ENCODE results near the gene GPATCH8.

Gene GPATCH8

GRCh38 chr17:44363613-44364159 is 139.5 kb downstream of the GPATCH8 start, which contains the start of gene FAM171A2:
Gene FAM171A2, minus strand, starts transcription at chr17:44363853. Its CDS starts 139 bp downstream, at chr17:44363714.
- Mint-ChIP-seq H3K4me1 (no peaks in the 10 kb centered on the region), H3K36me3 (no peaks in the 10 kb centered on the region), H3K27ac (no peak within 1 kb of the TSS), H3K9me3 (no peaks in the 10 kb centered on the region), H3K4me3 (peak within 1 kb of the TSS; percentile 61)
- DNase-seq (ENCODE audit: low spot score in 2 of 2) (peak; percentile 76 to 77), ATAC-seq (peak; percentile 89)

- ATAC-seq (peak; percentile 44), DNase-seq (ENCODE audit: low spot score in 2 of 2) (no peak)
- Mint-ChIP-seq H3K9me3 (no peaks in the 10 kb centered on the region), H3K36me3 (no peaks in the 10 kb centered on the region), H3K4me3 (peak overlapping the region; percentile 61), H3K27ac (no peak overlapping the region), H3K4me1 (no peaks in the 10 kb centered on the region)
These were observed 140.1 kb downstream of the GPATCH8 start for GRCh38 chr17:44362949-44363612.

- Mint-ChIP-seq H3K36me3 (no peaks in the 10 kb centered on the region), H3K4me3 (peak overlapping the region; percentile 61), H3K4me1 (no peaks in the 10 kb centered on the region), H3K27ac (no peak overlapping the region), H3K9me3 (no peaks in the 10 kb centered on the region)
- DNase-seq (ENCODE audit: low spot score in 2 of 2) (no peak), ATAC-seq (no peak)
These were observed 140.7 kb downstream of the GPATCH8 start for GRCh38 chr17:44362459-44362948.

- H3K4me1 Mint-ChIP-seq = no peaks in the 10 kb centered on the region
- no peak overlapping the region for H3K4me3 Mint-ChIP-seq
- no peak overlapping the region for H3K27ac Mint-ChIP-seq
- no peak for DNase-seq (ENCODE audit: low spot score in 2 of 2)
- no peaks in the 10 kb centered on the region for H3K9me3 Mint-ChIP-seq
- no peaks in the 10 kb centered on the region for H3K36me3 Mint-ChIP-seq
- ATAC-seq = no peak
These were observed 141.6 kb downstream of the GPATCH8 start for GRCh38 chr17:44361292-44362260.

- no peak for DNase-seq (ENCODE audit: low spot score in 2 of 2)
- no peaks in the 10 kb centered on the region for H3K4me1 Mint-ChIP-seq
These were observed 142.4 kb downstream of the GPATCH8 start for GRCh38 chr17:44360826-44361225.

GRCh38 chr17:44360144-44360533 is 143.1 kb downstream of the GPATCH8 start:
- H3K27ac Mint-ChIP-seq = no peak overlapping the region
- H3K4me1 Mint-ChIP-seq = no peaks in the 10 kb centered on the region
- H3K36me3 Mint-ChIP-seq = no peaks in the 10 kb centered on the region
- H3K4me3 Mint-ChIP-seq = no peak overlapping the region
- no peak for ATAC-seq
- H3K9me3 Mint-ChIP-seq = no peaks in the 10 kb centered on the region
- DNase-seq (ENCODE audit: low spot score in 2 of 2) = no peak

More at GRCh38 chr17:44360826-44361225, 142.4 kb downstream of the GPATCH8 start:
- no peak for ATAC-seq
- no peaks in the 10 kb centered on the region for H3K36me3 Mint-ChIP-seq
- H3K4me3 Mint-ChIP-seq = no peak overlapping the region
- no peaks in the 10 kb centered on the region for H3K9me3 Mint-ChIP-seq
- H3K27ac Mint-ChIP-seq = no peak overlapping the region

GRCh38 chr17:44359458-44360143 is 143.6 kb downstream of the GPATCH8 start:
- no peak for ATAC-seq
- H3K4me1 Mint-ChIP-seq = no peaks in the 10 kb centered on the region
- no peak overlapping the region for H3K27ac Mint-ChIP-seq
- H3K4me3 Mint-ChIP-seq = no peak overlapping the region
- H3K9me3 Mint-ChIP-seq = no peaks in the 10 kb centered on the region
- no peaks in the 10 kb centered on the region for H3K36me3 Mint-ChIP-seq
- no peak for DNase-seq (ENCODE audit: low spot score in 2 of 2)

GRCh38 chr17:44359006-44359405 is 144.2 kb downstream of the GPATCH8 start:
- ATAC-seq (no peak), DNase-seq (ENCODE audit: low spot score in 2 of 2) (no peak)
- H3K4me3 Mint-ChIP-seq = no peak overlapping the region
- no peak overlapping the region for H3K27ac Mint-ChIP-seq
- H3K36me3 Mint-ChIP-seq = no peaks in the 10 kb centered on the region
- no peaks in the 10 kb centered on the region for H3K4me1 Mint-ChIP-seq
- H3K9me3 Mint-ChIP-seq = no peaks in the 10 kb centered on the region

GRCh38 chr17:44358066-44358465 is 145.1 kb downstream of the GPATCH8 start:
- Mint-ChIP-seq H3K4me3 (no peak overlapping the region), H3K9me3 (no peaks in the 10 kb centered on the region), H3K36me3 (no peaks in the 10 kb centered on the region), H3K4me1 (peaks cover under 1% of the 10 kb centered on the region), H3K27ac (no peak overlapping the region)
- DNase-seq (ENCODE audit: low spot score in 2 of 2) (no peak), ATAC-seq (no peak)

GRCh38 chr17:44356241-44356640 is 147.0 kb downstream of the GPATCH8 start:
- no peak overlapping the region for H3K4me3 Mint-ChIP-seq

GRCh38 chr17:44355642-44356099 is 147.5 kb downstream of the GPATCH8 start:
- Mint-ChIP-seq H3K27ac (no peak overlapping the region), H3K36me3 (no peaks in the 10 kb centered on the region), H3K4me1 (peaks cover 5% of the 10 kb centered on the region), H3K4me3 (no peak overlapping the region), H3K9me3 (no peaks in the 10 kb centered on the region)
- DNase-seq (ENCODE audit: low spot score in 2 of 2) (no peak), ATAC-seq (no peak)

More at GRCh38 chr17:44356241-44356640, 147.0 kb downstream of the GPATCH8 start:
- ATAC-seq (no peak), DNase-seq (ENCODE audit: low spot score in 2 of 2) (no peak)
- no peaks in the 10 kb centered on the region for H3K36me3 Mint-ChIP-seq
- no peak overlapping the region for H3K27ac Mint-ChIP-seq
- no peaks in the 10 kb centered on the region for H3K9me3 Mint-ChIP-seq
- H3K4me1 Mint-ChIP-seq = peaks cover 5% of the 10 kb centered on the region

GRCh38 chr17:44354582-44355561 is 148.3 kb downstream of the GPATCH8 start:
- no peak overlapping the region for H3K27ac Mint-ChIP-seq
- no peaks in the 10 kb centered on the region for H3K9me3 Mint-ChIP-seq
- H3K4me1 Mint-ChIP-seq = peaks cover 5% of the 10 kb centered on the region
- H3K4me3 Mint-ChIP-seq = peak overlapping the region; percentile 35
- no peaks in the 10 kb centered on the region for H3K36me3 Mint-ChIP-seq
- ATAC-seq = peak; percentile 60
- DNase-seq (ENCODE audit: low spot score in 2 of 2) = peak; percentile 64 to 77

- no peaks in the 10 kb centered on the region for H3K36me3 Mint-ChIP-seq
- peaks cover 6% of the 10 kb centered on the region for H3K4me1 Mint-ChIP-seq
- H3K4me3 Mint-ChIP-seq = peak overlapping the region; percentile 54
- H3K27ac Mint-ChIP-seq = no peak overlapping the region
- ATAC-seq = peak; percentile 24
- H3K9me3 Mint-ChIP-seq = no peaks in the 10 kb centered on the region
- DNase-seq (ENCODE audit: low spot score in 2 of 2) = no peak
These were observed 149.4 kb downstream of the GPATCH8 start for GRCh38 chr17:44353672-44354331.

Data from stimulated activated effector memory CD8-positive, alpha-beta T cell treated with anti-CD3 and anti-CD28 coated beads, Interleukin-12 subunit alpha, Interleukin-12 subunit beta, amount 100 ng/mL, for 72 hours (primary cell).